ENCODE data around the gene GPRC5D. TPM values are rescaled to one million over a fixed set of nuclear protein-coding genes. Genes with fewer than 3 reads are reported as not detected.

The GPRC5D gene
- polyA plus RNA-seq, 4 donors = 0.30 to 1.2 (median 0.92) TPM

- DNase-seq (ENCODE audit: low read depth in 4 of 4, low spot score in 2 of 4) = no peak
These were observed 39.3 kb downstream of the GPRC5D start for GRCh38 chr12:12912711-12913110.

DNA sequence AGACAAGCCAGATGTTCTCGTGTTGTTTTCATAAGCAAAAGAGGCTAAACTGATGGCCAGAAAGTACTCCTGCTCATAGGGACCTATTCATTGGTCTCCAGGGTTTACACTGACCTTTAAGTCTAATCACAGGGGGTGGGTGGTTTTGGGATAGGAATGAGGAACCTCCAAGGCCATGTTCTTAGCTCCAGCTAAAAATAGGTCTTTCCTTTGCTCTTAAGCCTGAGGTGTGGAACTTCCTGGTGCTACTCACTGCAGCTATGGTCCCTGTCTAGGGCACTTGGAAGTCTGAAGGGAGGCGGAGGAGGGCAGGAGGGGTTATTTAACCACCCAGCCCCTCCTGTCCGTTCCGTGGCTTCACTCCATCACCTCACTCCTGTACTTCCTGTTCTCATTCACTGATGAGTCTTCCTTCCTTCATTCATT lies 42.0 kb downstream of the GPRC5D start:
- DNase-seq (ENCODE audit: low read depth in 4 of 4, low spot score in 2 of 4) = no peak

GRCh38 chr12:12909228-12909994 lies 42.6 kb downstream of the GPRC5D start:
- no peak for DNase-seq (ENCODE audit: low read depth in 4 of 4, low spot score in 2 of 4)

DNA sequence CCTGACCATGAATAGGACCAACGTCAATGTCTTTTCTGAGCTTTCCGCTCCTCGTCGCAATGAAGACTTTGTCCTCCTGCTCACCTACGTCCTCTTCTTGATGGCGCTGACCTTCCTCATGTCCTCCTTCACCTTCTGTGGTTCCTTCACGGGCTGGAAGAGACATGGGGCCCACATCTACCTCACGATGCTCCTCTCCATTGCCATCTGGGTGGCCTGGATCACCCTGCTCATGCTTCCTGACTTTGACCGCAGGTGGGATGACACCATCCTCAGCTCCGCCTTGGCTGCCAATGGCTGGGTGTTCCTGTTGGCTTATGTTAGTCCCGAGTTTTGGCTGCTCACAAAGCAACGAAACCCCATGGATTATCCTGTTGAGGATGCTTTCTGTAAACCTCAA lies 43.3 kb downstream of the GPRC5D start:
- no peak for DNase-seq (ENCODE audit: low read depth in 4 of 4, low spot score in 2 of 4)

GRCh38 chr12:12908252-12908651 lies 43.7 kb downstream of the GPRC5D start:
- DNase-seq (ENCODE audit: low read depth in 4 of 4, low spot score in 2 of 4) = no peak

GRCh38 chr12:12907552-12907951 lies 44.4 kb downstream of the GPRC5D start:
- DNase-seq (ENCODE audit: low read depth in 4 of 4, low spot score in 2 of 4) = no peak

- DNase-seq (ENCODE audit: low read depth in 4 of 4, low spot score in 2 of 4) = no peak
These were observed 48.0 kb downstream of the GPRC5D start for GRCh38 chr12:12903642-12904609.

- no peak for DNase-seq (ENCODE audit: low read depth in 4 of 4, low spot score in 2 of 4)
These were observed 49.9 kb downstream of the GPRC5D start for GRCh38 chr12:12902036-12902435.

GRCh38 chr12:12901158-12901791 lies 50.7 kb downstream of the GPRC5D start:
- DNase-seq (ENCODE audit: low read depth in 4 of 4, low spot score in 2 of 4) = no peak

DNA sequence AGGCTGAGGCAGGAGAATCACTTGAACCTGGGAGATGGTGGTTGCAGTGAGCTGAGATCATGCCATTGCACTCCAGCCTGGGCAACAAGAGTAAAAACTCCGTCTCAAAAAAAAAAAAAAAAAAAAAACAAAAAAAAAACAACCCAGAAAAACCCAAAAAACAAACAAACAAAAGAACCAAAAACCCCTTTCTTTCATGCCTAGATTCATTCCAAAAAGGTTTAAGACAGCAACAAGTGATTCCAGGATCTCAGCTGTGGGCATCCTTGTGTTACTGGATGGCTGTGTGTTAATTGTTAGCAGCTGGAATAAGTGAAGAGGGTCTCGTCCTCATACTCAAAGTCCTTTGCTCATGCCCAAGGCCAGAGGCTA lies 51.2 kb downstream of the GPRC5D start:
- DNase-seq (ENCODE audit: low read depth in 4 of 4, low spot score in 2 of 4) = no peak

DNA sequence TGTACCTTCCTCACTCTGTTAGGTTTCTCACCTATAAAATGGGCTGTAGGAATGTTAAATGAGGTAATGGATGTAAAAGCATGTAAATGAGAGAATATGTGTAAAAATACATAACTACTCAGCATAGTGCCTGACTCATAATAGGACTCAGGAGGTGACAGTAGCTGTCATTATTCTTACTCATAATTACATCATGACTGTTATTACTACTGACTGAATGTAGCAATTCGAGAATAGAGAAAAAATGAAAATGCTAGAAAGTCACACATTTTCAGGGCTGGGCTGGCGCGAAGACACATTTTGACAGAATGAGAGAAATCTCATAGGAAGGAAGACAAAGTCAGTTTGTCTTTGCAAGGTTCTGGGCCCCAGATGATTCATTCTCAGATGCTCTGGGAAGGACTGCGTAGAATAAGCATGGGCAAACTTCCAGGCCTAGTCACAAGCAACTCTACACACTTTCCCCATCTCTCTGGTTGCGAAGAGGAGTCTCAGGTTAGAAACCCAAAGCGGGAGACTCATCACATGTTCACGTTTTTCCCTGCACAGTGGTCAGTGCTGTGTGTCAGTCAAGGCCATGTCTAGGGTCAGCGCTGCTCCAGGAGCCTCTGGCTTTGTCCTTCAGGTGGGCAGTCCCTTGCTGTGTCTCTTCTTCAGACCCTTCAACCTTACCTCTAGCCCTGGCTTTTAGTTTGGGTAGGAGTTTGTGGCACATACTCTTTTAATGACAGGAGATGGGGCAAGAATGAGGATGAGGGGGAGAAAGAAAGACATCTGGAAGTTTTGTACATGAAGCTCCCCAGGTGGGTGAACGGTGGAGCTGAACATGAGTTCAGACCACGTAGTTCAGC lies 52.2 kb downstream of the GPRC5D start:
- no peak for DNase-seq (ENCODE audit: low read depth in 4 of 4, low spot score in 2 of 4)

DNA sequence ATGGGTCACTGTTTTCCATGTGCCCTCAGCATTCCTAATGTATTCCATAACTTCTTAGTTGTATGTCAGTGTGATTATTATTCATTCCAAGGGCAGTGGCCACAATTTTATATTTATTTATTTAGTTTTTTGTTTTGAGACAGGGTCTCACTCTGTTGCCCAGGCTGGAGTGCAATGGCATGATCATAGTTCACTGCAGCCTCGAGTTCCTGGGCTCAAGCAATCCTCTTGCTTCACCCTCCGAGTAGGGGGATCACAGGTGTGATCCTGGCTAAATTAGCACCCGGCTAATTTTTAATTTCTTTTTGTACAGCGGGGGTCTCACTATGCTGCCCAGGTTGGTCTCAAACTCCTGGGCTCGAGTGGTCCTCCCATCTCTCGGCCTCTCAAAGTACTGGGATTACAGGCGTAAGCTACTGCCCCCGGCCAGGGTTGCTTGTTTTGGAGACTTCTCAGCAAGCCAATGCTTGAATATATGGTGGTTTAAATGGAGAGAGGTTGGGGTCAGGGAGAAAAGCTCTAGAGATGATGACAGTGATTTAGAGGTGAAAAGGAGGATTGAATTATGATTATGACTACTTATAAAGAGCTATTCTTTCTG lies 53.0 kb downstream of the GPRC5D start:
- no peak for DNase-seq (ENCODE audit: low read depth in 4 of 4, low spot score in 2 of 4)

DNA sequence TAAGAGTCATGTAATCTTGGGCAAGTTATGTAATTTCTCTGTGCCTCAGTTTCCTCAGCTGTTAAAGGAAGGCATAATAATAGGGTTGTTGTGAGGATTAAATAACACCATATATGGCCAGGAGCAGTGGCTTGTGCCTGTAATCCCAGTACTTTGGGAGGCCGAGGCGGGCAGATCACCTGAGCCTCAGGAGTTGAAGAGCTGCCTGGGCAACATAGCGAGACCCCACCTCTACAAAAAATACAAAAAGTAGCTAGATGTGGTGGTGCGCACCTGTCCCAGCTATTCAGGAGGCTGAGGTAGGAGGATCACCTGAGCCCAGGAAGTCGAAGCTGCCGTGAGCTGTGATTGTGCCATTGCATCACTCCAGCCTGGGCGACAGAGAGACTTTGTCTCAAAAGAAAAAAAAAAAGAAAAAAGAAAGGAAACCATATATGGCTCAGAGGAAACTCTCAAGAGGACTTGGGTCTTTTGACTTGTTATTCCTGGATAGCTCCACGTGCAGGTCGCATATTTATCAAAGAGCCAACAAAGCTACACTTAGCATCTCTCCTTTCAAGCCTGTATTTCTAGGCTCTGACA lies 53.7 kb downstream of the GPRC5D start:
- no peak for DNase-seq (ENCODE audit: low read depth in 4 of 4, low spot score in 2 of 4)

DNA sequence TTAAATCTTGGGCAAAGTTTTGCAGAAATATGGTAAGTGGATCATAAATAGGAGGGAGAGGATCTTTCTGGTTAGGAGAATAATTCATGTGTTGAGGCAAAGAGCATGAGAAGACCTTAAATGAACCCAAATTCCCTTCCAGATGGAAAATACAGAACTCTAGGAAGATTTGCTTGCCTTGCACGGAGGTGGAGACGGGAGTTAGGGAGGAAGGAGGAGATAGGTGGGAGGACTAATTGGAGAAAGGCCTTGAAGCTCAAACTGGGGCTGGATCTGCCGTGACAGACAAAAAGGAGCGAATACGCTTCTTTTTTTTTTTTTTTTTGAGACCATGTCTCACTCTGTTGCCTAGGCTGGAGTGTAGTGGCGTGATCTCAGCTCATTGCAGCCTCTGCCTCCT lies 54.7 kb downstream of the GPRC5D start:
- DNase-seq (ENCODE audit: low read depth in 4 of 4, low spot score in 2 of 4) = no peak

GRCh38 chr12:12896260-12896659 lies 55.7 kb downstream of the GPRC5D start:
- DNase-seq (ENCODE audit: low read depth in 4 of 4, low spot score in 2 of 4) = no peak

DNA sequence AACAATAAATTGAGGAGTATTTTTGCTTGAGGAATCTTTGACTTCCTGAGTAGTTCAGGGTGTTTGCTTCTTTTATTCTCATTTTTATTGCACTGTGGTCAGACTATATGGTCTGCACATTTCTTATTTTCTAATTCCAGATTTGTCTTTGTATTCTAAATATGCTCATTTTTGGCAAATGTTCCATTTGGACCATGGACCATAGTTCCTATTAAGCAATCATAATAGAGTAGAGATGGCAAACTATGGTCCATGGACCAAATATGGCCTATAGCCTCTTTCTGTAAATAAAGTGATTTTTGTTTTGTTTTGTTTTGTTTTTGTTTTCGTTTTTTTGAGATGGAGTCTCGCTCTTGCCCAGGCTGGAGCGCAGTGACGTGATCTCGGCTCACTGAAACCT lies 58.5 kb downstream of the GPRC5D start:
- DNase-seq (ENCODE audit: low read depth in 4 of 4, low spot score in 2 of 4) = no peak

- DNase-seq (ENCODE audit: low read depth in 4 of 4, low spot score in 2 of 4) = no peak
These were observed 59.3 kb downstream of the GPRC5D start for GRCh38 chr12:12892681-12893141.

DNA sequence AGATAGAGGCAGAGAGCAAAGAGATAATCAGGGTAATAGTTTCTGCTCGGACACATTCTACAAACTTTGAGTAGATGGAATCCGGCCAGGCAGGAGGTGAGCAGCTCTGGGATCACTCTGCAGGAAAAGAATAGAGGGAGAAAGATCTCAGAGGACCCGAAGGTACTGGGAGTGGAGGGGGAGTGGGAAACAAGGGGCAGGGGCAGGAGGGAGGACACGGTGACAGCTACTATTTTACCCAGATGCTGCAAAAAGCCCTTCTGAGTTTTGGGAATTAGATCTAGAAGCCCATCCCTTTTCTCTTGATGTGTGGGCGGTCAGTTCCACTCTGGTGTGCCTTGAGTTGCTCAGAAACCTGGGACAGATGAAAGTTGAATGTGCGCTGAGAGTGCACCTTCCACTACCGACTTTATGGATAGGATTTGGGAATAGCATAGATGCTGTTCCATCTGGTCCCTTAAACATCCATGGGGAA lies 60.1 kb downstream of the GPRC5D start:
- no peak for DNase-seq (ENCODE audit: low read depth in 4 of 4, low spot score in 2 of 4)
